GM18526 (cell line): ENCODE data around the gene PLEKHJ1.

Experiments
- POLR2A ChIP-seq: IDR thresholded peaks from 3 replicates; pipeline ENCODE4 v1.6.1; 2011; ENCODE audit not compliant: insufficient read length; ENCODE audit errors: extremely low read depth

The PLEKHJ1 gene

GRCh38 chr19:2226051-2226839 is 9.9 kb downstream of the PLEKHJ1 start:
- TF ChIP-seq POLR2A: no peak

GRCh38 chr19:2225415-2226050 is 10.6 kb downstream of the PLEKHJ1 start:
- TF ChIP-seq POLR2A: no peak

GRCh38 chr19:2224754-2225349 is 11.3 kb downstream of the PLEKHJ1 start:
- no peak for TF ChIP-seq POLR2A

- TF ChIP-seq POLR2A: no peak
These were observed 12.2 kb downstream of the PLEKHJ1 start for GRCh38 chr19:2223959-2224358.

- no peak for TF ChIP-seq POLR2A
These were observed 12.7 kb downstream of the PLEKHJ1 start for GRCh38 chr19:2223391-2223790.

GRCh38 chr19:2221918-2222317 is 14.2 kb downstream of the PLEKHJ1 start:
- TF ChIP-seq POLR2A: no peak

GRCh38 chr19:2221250-2221831 is 14.8 kb downstream of the PLEKHJ1 start:
- TF ChIP-seq POLR2A: no peak

- TF ChIP-seq POLR2A: no peak
These were observed 16.4 kb downstream of the PLEKHJ1 start for GRCh38 chr19:2219726-2220125.

GRCh38 chr19:2217591-2217990 is 18.5 kb downstream of the PLEKHJ1 start:
- no peak for TF ChIP-seq POLR2A

GRCh38 chr19:2216361-2217225 is 19.5 kb downstream of the PLEKHJ1 start:
- no peak for TF ChIP-seq POLR2A

GRCh38 chr19:2215281-2215751 is 20.8 kb downstream of the PLEKHJ1 start:
- no peak for TF ChIP-seq POLR2A

- TF ChIP-seq POLR2A: no peak
These were observed 21.9 kb downstream of the PLEKHJ1 start for GRCh38 chr19:2214251-2214650.

GRCh38 chr19:2213799-2214198 is 22.3 kb downstream of the PLEKHJ1 start:
- TF ChIP-seq POLR2A: no peak

- no peak for TF ChIP-seq POLR2A
These were observed 23.0 kb downstream of the PLEKHJ1 start for GRCh38 chr19:2212861-2213711.
